K562 (cell line): ENCODE measurements around the gene GLB1L. TPM values are rescaled to one million over a fixed set of nuclear protein-coding genes. Genes with fewer than 3 reads are reported as not detected.

Source experiments
- C11orf30 ChIP-seq: fragments of 450-650 bp; IDR thresholded peaks from 2 replicates; pipeline ENCODE4 v1.6.1; 2016; ENCODE audit warnings: low read depth, mild to moderate bottlenecking
- FOXJ2 ChIP-seq: fragments of 200-800 bp; sonication (Bioruptor generic); IDR thresholded peaks from 2 replicates; pipeline ENCODE4 v1.6.1; 2016; ENCODE audit warnings: missing genetic modification characterization, missing compliant biosample characterization
- KAT8 ChIP-seq: fragments of 450-650 bp; IDR thresholded peaks from 2 replicates; pipeline ENCODE4 v1.6.1; 2016; ENCODE audit warnings: low read depth, mild to moderate bottlenecking
- KDM4B ChIP-seq, 2 experiments: fragments of 450-650 bp in 1 of 2; sonication (generic) in 1 of 2; IDR thresholded peaks; 2 replicates each; pipeline ENCODE4 v1.6.1; 2016 to 2017; ENCODE audit warnings: borderline replicate concordance in 2 of 2, antibody characterized with exemption in 1 of 2, low read depth in 1 of 2, mild to moderate bottlenecking in 1 of 2
- LARP7 ChIP-seq: fragments of 450-650 bp; IDR thresholded peaks from 2 replicates; pipeline ENCODE4 v1.6.1; 2016
- MEIS2 ChIP-seq: fragments of 450-650 bp; IDR thresholded peaks from 2 replicates; pipeline ENCODE4 v1.6.1; 2014; ENCODE audit warnings: mild to moderate bottlenecking; ENCODE audit not compliant: partially characterized antibody
- PURB ChIP-seq: sonication (generic); formaldehyde crosslinking; IDR thresholded peaks from 2 replicates; pipeline ENCODE4 v1.9.0; 2021; ENCODE audit warnings: low read depth, mild to moderate bottlenecking, missing genetic modification reagents
- SIN3A ChIP-seq, 2 experiments: fragments of 150-350 bp in 1 of 2; IDR thresholded peaks; 2 replicates each; pipeline ENCODE4 v1.6.1; 2011 to 2016; ENCODE audit warnings: borderline replicate concordance in 2 of 2, low read depth in 2 of 2, low read length in 2 of 2, mild to moderate bottlenecking in 2 of 2, moderate library complexity in 2 of 2; ENCODE audit not compliant: control insufficient read depth in 1 of 2
- SIRT6 ChIP-seq: IDR thresholded peaks from one replicate; pipeline ENCODE4 v1.6.1; 2012; ENCODE audit warnings: low read depth, mild to moderate bottlenecking, control low read depth, inconsistent platforms, low read length, moderate library complexity
- TAF15 ChIP-seq: fragments of 200-400 bp; formaldehyde crosslinking; IDR thresholded peaks from 2 replicates; pipeline ENCODE4 v1.6.1; 2017; ENCODE audit warnings: mild to moderate bottlenecking, low read depth, low read length, moderate library complexity
- TARDBP ChIP-seq: fragments of 450-650 bp; IDR thresholded peaks from 2 replicates; pipeline ENCODE4 v1.6.1; 2016
- TEAD4 ChIP-seq, 2 experiments: sonication (generic) in 1 of 2; formaldehyde crosslinking in 1 of 2; IDR thresholded peaks; 2 replicates each; pipeline versions ENCODE4 v1.6.1 to v1.8.0; 2012 to 2022; ENCODE audit warnings: borderline replicate concordance in 1 of 2, inconsistent platforms in 1 of 2, low read length in 1 of 2, mild to moderate bottlenecking in 1 of 2, missing genetic modification reagents in 1 of 2
- U2AF1 ChIP-seq: fragments of 200-400 bp; formaldehyde crosslinking; optimal IDR thresholded peaks from 2 replicates; pipeline ENCODE3; 2017; ENCODE audit warnings: mild to moderate bottlenecking, low read depth, low read length, moderate library complexity
- WHSC1 ChIP-seq: IDR thresholded peaks from one replicate; pipeline ENCODE4 v1.6.1; 2012; ENCODE audit warnings: low read length, control low read depth, inconsistent platforms
- YBX1 ChIP-seq: fragments of 450-650 bp; IDR thresholded peaks from 2 replicates; pipeline ENCODE4 v1.7.1; 2016; ENCODE audit warnings: mild to moderate bottlenecking
- ZBTB9 ChIP-seq: fragments of 450-650 bp; formaldehyde crosslinking; IDR thresholded peaks from 2 replicates; pipeline ENCODE4 v1.4.0; 2020; ENCODE audit warnings: mild to moderate bottlenecking, moderate library complexity
- ZNF24 ChIP-seq: fragments of 450-650 bp; IDR thresholded peaks from 2 replicates; pipeline ENCODE4 v1.6.1; 2016
- polyA plus RNA-seq, 8 experiments: library from polyadenylated mRNA; depleted of rRNA in 4 of 8; stranded (reverse) in 5 of 8; unstranded in 3 of 8; fragments of >200 nt; fragmentation: Nextera tagmentation in 2 of 8; fragmentation: Illumina TruSeq in 1 of 8; extraction: Ambion mirVana in 2 of 8; extraction: Trizol in 1 of 8; gene quantifications; 2 replicates each; pipeline versions ENCODE4 v1.2.1 to v1.2.3, GENCODE V29; 2011 to 2014; ENCODE audit warnings: inconsistent platforms in 1 of 8, missing spikeins in 1 of 8
- total RNA-seq, 7 experiments: library from RNA; depleted of rRNA in 6 of 7; stranded (reverse); fragments of >200 nt in 6 of 7; fragmentation: Illumina TruSeq in 2 of 7; extraction: Trizol in 2 of 7; gene quantifications; 2 replicates each; pipeline versions ENCODE4 v1.2.1 to v1.2.3, GENCODE V29; 2011 to 2021; ENCODE audit warnings: low replicate concordance in 1 of 7
- TF ChIP-seq, protein P1 (sequence below), 2 experiments: fragments of 450-650 bp in 1 of 2; sonication (generic) in 1 of 2; formaldehyde crosslinking in 1 of 2; IDR thresholded peaks; 2 replicates each; pipeline versions ENCODE4 v1.7.1 to v1.9.0; 2016 to 2022; ENCODE audit warnings: inconsistent platforms in 1 of 2, mild to moderate bottlenecking in 1 of 2, missing genetic modification reagents in 1 of 2

GLB1L gene
- total and polyA plus RNA-seq, 9 of the 15 experiments (the other 6 are each of a cell fraction or from before 2014, with no cell fraction given) = 0.42 to 2.9 (median 2.5) TPM

DNA sequence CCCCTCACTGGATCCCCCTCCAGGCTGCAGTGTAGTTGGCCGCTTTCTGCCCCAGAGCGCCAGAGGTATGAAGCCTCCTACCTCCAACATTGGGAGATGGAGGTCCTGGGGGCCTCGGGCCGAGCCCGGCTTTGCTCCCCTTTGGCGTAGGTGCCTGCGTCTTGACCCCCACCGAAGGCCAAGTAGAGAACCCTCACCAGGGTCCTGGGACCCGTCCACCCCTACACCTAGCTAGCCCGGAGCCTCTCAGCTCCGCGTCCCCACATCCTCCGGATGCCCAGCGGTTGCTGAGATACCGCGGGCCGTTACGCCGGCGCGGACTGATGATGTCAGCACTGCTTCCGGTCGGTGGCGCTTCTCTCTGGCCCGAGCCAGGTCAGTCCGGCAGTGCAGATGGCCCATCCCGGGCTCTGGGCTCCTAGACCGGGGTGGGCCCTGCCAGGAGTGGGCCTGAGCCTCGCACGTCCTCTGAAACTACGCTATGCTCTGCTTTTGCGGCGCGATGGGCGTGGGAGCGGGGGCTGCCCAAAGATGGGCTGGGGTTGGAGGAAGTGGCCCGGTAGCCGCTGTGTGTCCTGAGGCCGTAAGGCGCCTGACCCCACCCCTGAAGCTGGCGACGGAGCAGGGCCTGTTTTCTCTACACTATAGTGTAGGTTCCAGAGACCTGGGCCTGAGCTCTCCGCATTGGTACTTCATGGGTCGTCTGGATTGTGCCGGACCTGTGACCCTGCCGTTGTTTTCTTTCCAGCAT is at the start of gene GLB1L, which contains the start of gene STK16 (continued):
- TF ChIP-seq, protein P1, sequence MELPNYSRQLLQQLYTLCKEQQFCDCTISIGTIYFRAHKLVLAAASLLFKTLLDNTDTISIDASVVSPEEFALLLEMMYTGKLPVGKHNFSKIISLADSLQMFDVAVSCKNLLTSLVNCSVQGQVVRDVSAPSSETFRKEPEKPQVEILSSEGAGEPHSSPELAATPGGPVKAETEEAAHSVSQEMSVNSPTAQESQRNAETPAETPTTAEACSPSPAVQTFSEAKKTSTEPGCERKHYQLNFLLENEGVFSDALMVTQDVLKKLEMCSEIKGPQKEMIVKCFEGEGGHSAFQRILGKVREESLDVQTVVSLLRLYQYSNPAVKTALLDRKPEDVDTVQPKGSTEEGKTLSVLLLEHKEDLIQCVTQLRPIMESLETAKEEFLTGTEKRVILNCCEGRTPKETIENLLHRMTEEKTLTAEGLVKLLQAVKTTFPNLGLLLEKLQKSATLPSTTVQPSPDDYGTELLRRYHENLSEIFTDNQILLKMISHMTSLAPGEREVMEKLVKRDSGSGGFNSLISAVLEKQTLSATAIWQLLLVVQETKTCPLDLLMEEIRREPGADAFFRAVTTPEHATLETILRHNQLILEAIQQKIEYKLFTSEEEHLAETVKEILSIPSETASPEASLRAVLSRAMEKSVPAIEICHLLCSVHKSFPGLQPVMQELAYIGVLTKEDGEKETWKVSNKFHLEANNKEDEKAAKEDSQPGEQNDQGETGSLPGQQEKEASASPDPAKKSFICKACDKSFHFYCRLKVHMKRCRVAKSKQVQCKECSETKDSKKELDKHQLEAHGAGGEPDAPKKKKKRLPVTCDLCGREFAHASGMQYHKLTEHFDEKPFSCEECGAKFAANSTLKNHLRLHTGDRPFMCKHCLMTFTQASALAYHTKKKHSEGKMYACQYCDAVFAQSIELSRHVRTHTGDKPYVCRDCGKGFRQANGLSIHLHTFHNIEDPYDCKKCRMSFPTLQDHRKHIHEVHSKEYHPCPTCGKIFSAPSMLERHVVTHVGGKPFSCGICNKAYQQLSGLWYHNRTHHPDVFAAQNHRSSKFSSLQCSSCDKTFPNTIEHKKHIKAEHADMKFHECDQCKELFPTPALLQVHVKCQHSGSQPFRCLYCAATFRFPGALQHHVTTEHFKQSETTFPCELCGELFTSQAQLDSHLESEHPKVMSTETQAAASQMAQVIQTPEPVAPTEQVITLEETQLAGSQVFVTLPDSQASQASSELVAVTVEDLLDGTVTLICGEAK (IDR thresholded peaks at IDR 0.05) = peak; percentile 90
- TF ChIP-seq, protein P1 (CRISPR knock-in tag; IDR thresholded peaks at IDR 0.05) = no peak
- TF ChIP-seq WHSC1 (no peak), TEAD4 (IDR thresholded peaks at IDR 0.05; ENCODE audit: low read length) (no peak), TEAD4 (CRISPR knock-in tag; IDR thresholded peaks at IDR 0.05; ENCODE audit: borderline replicate concordance) (no peak), SIN3A (IDR thresholded peaks at IDR 0.05; ENCODE audit: borderline replicate concordance in 2 of 2, control insufficient read depth in 1 of 2, low read depth in 2 of 2, low read length in 2 of 2) (peak; percentile 78 to 91), KAT8 (no peak), LARP7 (no peak), MEIS2 (no peak), U2AF1 (no peak), KDM4B (IDR thresholded peaks at IDR 0.05; ENCODE audit: borderline replicate concordance in 2 of 2, low read depth in 1 of 2) (peak in 1 of 2 experiments; percentile 51; a peak in 1 of 4 replicates), YBX1 (no peak), TARDBP (no peak), PURB (CRISPR knock-in tag) (no peak), ZBTB9 (CRISPR knock-in tag) (no peak), TAF15 (no peak), SIRT6 (no peak), FOXJ2 (tag) (no peak), C11orf30 (peak; percentile 95), ZNF24 (no peak)
